Lung (tissue), 12 donors: ENCODE data around the gene OBP2B. TPM values are rescaled to one million over a fixed set of nuclear protein-coding genes. Genes with fewer than 3 reads are reported as not detected.
"Not testable (repeated sequence)": the region's sequence is repeated elsewhere in the genome, so short reads cannot be mapped to it uniquely, and the experiment has no call there.

Experiments used
- ATAC-seq: fragments of 200-7000 bp; cut with Tn5 transposase; one replicate; pipeline ENCODE4 v1.9.1; 2020; ENCODE audit warnings: moderate number of reproducible peaks; ENCODE audit not compliant: insufficient read depth, low FRiP score
- DNase-seq, 3 donors: peaks; one replicate each; pipeline ENCODE4 v3.0.0-alpha.2; 2013 to 2017
- H3K27ac ChIP-seq, 2 donors: one replicate each; pipeline ENCODE4 v1.5.1; 2013; ENCODE audit warnings: mild to moderate bottlenecking in 2 of 2, moderate library complexity in 2 of 2, control low read depth in 1 of 2, inconsistent platforms in 1 of 2, low read depth in 1 of 2, low read length in 1 of 2
- H3K27me3 ChIP-seq, 3 donors: one replicate each; pipeline ENCODE4 v1.5.1; 2013; ENCODE audit warnings: low read length in 2 of 3; ENCODE audit not compliant: control insufficient read depth in 3 of 3, insufficient read depth in 3 of 3
- H3K36me3 ChIP-seq, 4 donors: one replicate each; pipeline ENCODE4 v1.5.1; 2013; ENCODE audit warnings: low read length in 4 of 4, mild to moderate bottlenecking in 1 of 4, moderate library complexity in 1 of 4; ENCODE audit not compliant: control insufficient read depth in 4 of 4, insufficient read depth in 4 of 4
- H3K4me1 ChIP-seq, 5 donors: one replicate each; pipeline ENCODE4 v1.5.1; 2013; ENCODE audit warnings: low read length in 5 of 5, mild to moderate bottlenecking in 2 of 5, moderate library complexity in 1 of 5; ENCODE audit not compliant: control insufficient read depth in 5 of 5, insufficient read depth in 5 of 5
- H3K4me3 ChIP-seq: one replicate; pipeline ENCODE4 v1.5.1; 2013; ENCODE audit warnings: mild to moderate bottlenecking, control low read depth, moderate library complexity
- H3K9ac ChIP-seq, 2 donors: one replicate each; pipeline ENCODE4 v1.5.1; 2013; ENCODE audit warnings: low read length in 2 of 2, control low read depth in 1 of 2; ENCODE audit not compliant: insufficient read depth in 1 of 2
- H3K9me3 ChIP-seq, 4 donors: one replicate each; pipeline ENCODE4 v1.5.1; 2013; ENCODE audit warnings: low read length in 3 of 4, mild to moderate bottlenecking in 1 of 4, moderate library complexity in 1 of 4; ENCODE audit not compliant: control insufficient read depth in 4 of 4, insufficient read depth in 3 of 4
- CTCF ChIP-seq: IDR thresholded peaks from 2 replicates; pipeline ENCODE4 v1.5.1; 2012; ENCODE audit warnings: mild to moderate bottlenecking; ENCODE audit errors: control extremely low read depth, extremely low read depth
- WGBS, 2 donors: extraction: QIAGEN DNeasy Blood & Tissue Kit; methylation state at CpG; one replicate each; pipeline ENCODE4 v1.1.7; 2013; 5-methylcytosine and 5-hydroxymethylcytosine counted together
- polyA plus RNA-seq, 2 donors: library from polyadenylated mRNA; stranded (reverse); fragments of 200-250 nt; gene quantifications; one replicate each; pipeline ENCODE4 v1.2.1, GENCODE V29; 2013
- total RNA-seq, 2 donors: library from RNA; depleted of rRNA in 1 of 2; stranded (reverse); fragments of >200 nt in 1 of 2; gene quantifications; one replicate each; pipeline ENCODE4 v1.2.1, GENCODE V29; 2014 to 2021
- donor health status: control.
- donor health status: control.
- donor health status: Bipolar disorder and iron deficiency.
- donor health status: healthy.
- donor health status: DM: yes; HTN: yes; CAD: no.

Gene OBP2B
- total and polyA plus RNA-seq, 4 donors, result not detected

GRCh38 chr9:133237035-133237731, 28.1 kb upstream of the OBP2B start:
- no peak for TF ChIP-seq CTCF
- H3K4me3 ChIP-seq, result no peak overlapping the region
- ATAC-seq (no peak), DNase-seq (peak in 2 of 3 donors; percentile 28 to 47)
- no peaks in the 10 kb centered on the region for H3K27me3 ChIP-seq
- H3K36me3 ChIP-seq, result no peaks in the 10 kb centered on the region
- no peaks in the 10 kb centered on the region for H3K9me3 ChIP-seq
- peaks cover 0 to 17% (median 2%) of the 10 kb centered on the region in 5 donors for H3K4me1 ChIP-seq
- no peak overlapping the region for H3K9ac ChIP-seq
- WGBS, 2 donors, result 68 to 73% methylated on average over 17 of the region's 17 CpGs
- H3K27ac ChIP-seq, result peak overlapping the region; percentile 29 to 76

GRCh38 chr9:133236291-133237034, 27.4 kb upstream of the OBP2B start:
- not testable (repeated sequence) for H3K4me3 ChIP-seq, H3K9ac ChIP-seq, ATAC-seq, H3K9me3 ChIP-seq, DNase-seq, H3K27me3 ChIP-seq, H3K36me3 ChIP-seq
- Histone ChIP-seq H3K27ac (peak overlapping the region; percentile 29 to 76), H3K4me1 (peaks cover 0 to 17% (median 2%) of the 10 kb centered on the region in 5 donors)
- 68 to 71% methylated on average over 17 to 19 of the region's 19 CpGs for whole genome bisulfite sequencing, 2 donors

GRCh38 chr9:133235549-133236222, 26.6 kb upstream of the OBP2B start:
- Histone ChIP-seq H3K36me3 (no peaks in the 10 kb centered on the region), H3K27me3 (no peaks in the 10 kb centered on the region), H3K27ac (no peak overlapping the region), H3K4me3 (no peak overlapping the region), H3K9me3 (no peaks in the 10 kb centered on the region), H3K9ac (no peak overlapping the region), H3K4me1 (peaks cover 0 to 17% (median 2%) of the 10 kb centered on the region in 5 donors)
- DNase-seq (no peak), ATAC-seq (no peak)
- TF ChIP-seq CTCF, result no peak
- 76 to 81% methylated on average over 10 to 11 of the region's 11 CpGs for WGBS, 2 donors
